ENCODE data around the gene TMEM134.
"Not testable (repeated sequence)": the region's sequence is repeated elsewhere in the genome, so short reads cannot be mapped to it uniquely, and the experiment has no call there.

The TMEM134 gene

GRCh38 chr11:67486481-67487195, 17.6 kb upstream of the TMEM134 start:
- no peak overlapping the region for H3K4me3 ChIP-seq (ENCODE audit: low read depth, low read length)

GRCh38 chr11:67485873-67486361, 16.9 kb upstream of the TMEM134 start:
- H3K4me3 ChIP-seq (ENCODE audit: low read depth, low read length): not testable (repeated sequence)

DNA sequence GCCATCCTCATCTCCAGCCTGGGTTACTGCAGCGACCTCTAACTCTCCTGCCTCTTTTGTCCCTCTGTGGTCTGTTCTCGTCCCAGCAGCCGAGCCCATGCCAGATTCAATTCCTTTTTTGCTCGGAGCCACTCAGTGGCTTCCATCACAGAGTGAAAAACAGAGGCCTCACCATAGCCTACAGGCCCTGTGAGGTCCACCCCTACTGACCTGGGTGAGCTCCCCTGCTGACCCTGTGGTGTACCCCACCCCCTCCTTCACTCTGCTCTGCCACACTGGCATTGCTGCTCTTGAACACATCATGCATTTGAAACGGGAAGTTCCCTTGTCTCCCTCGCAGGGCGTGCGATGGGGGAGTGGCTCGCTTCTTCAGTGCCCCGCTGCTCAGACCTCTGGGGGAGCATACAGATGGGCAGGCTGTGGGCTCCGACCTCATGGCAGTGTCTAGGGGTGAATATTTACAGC, 15.8 kb upstream of the TMEM134 start:
- H3K4me3 ChIP-seq (ENCODE audit: low read depth, low read length): no peak overlapping the region

DNA sequence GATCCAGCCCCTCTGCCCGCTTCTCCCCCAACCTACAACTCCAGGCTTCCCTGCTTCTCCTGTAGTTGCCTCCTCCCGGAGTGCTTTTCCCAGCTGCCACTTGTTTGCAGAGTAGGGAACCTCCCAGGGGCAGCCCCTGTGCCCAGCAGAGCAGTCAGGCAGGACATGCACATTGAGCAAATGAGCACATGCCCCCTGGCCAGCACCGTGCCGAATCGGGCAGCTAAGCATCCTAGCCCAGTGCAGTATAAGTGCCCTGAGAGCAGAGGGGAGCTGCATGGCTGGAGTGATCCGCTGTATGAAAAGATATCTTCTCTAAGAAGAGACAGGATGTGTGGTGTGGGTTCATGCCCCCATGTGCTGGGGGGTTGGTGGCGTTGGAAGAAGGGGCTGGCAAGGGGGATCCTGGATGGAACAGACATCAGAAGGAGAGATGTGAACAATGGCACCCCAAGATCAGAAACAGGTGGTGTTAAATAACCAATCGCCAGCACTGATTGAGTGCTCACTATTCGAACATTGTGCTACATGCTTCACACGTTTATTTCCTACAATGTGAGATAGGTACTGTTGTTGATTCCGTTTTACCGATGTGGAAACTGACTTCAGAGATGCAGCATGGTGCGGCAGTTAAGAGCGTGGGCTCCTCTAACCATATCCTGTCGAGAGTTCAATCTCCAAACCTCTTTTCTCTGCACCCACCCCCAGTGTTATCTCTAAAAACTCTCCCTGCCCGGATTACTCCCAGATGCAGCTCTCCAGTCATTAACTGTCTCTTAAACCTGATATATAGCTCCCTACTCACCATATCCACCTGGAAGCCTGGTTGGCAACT, 15.0 kb upstream of the TMEM134 start:
- no peak overlapping the region for H3K4me3 ChIP-seq (ENCODE audit: low read depth, low read length)

GRCh38 chr11:67482827-67483798, 14.1 kb upstream of the TMEM134 start, which contains the start of gene AIP:
TSS of gene AIP (plus strand) at chr11:67483026. CDS start at chr11:67483159, 133 bp downstream.
- peak within 1 kb of the TSS; percentile 63 for H3K4me3 ChIP-seq (ENCODE audit: low read depth, low read length)

GRCh38 chr11:67482275-67482826, 13.3 kb upstream of the TMEM134 start:
- H3K4me3 ChIP-seq (ENCODE audit: low read depth, low read length): no peak overlapping the region

GRCh38 chr11:67477344-67478050, 8.4 kb upstream of the TMEM134 start:
- not testable (repeated sequence) for H3K4me3 ChIP-seq (ENCODE audit: low read depth, low read length)

GRCh38 chr11:67476692-67477091, 7.6 kb upstream of the TMEM134 start:
- not testable (repeated sequence) for H3K4me3 ChIP-seq (ENCODE audit: low read depth, low read length)

- no peak overlapping the region for H3K4me3 ChIP-seq (ENCODE audit: low read depth, low read length)
These were observed 3.8 kb upstream of the TMEM134 start for GRCh38 chr11:67472882-67473281.

GRCh38 chr11:67470337-67471002, 1.4 kb upstream of the TMEM134 start:
- no peak overlapping the region for H3K4me3 ChIP-seq (ENCODE audit: low read depth, low read length)

- H3K4me3 ChIP-seq (ENCODE audit: low read depth, low read length): peak overlapping the region; percentile 31
These were observed 409 bp upstream of the TMEM134 start for GRCh38 chr11:67469508-67469811.

- H3K4me3 ChIP-seq (ENCODE audit: low read depth, low read length): peak overlapping the region; percentile 73
These were observed 644 bp downstream of the TMEM134 start for GRCh38 chr11:67468456-67468758.

GRCh38 chr11:67468056-67468455, 995 bp downstream of the TMEM134 start:
- H3K4me3 ChIP-seq (ENCODE audit: low read depth, low read length): peak overlapping the region; percentile 73

- H3K4me3 ChIP-seq (ENCODE audit: low read depth, low read length): no peak overlapping the region
These were observed 1.9 kb downstream of the TMEM134 start for GRCh38 chr11:67466962-67467771.

DNA sequence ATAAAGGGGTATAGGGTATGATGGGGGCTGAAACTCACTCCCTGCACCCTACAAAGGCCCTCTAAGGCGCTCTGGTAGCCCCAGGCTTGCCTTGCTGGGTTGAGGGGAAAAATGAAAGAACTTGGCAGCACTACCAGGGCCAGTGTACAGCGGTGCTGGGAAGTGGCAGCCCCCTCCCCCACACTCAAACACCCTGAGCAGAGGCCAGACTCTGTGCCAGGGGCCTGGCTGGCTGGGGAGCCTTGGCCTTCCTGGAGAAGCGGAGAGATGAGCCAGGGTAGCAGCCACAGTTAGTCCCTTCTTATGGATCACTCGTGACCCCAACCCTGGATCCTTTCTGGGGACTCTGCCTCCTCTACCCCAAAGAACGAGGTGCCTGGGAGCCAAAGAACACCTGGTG, 2.7 kb downstream of the TMEM134 start:
- no peak overlapping the region for H3K4me3 ChIP-seq (ENCODE audit: low read depth, low read length)

GRCh38 chr11:67465530-67465929, 3.5 kb downstream of the TMEM134 start:
- H3K4me3 ChIP-seq (ENCODE audit: low read depth, low read length): peak overlapping the region; percentile 77

DNA sequence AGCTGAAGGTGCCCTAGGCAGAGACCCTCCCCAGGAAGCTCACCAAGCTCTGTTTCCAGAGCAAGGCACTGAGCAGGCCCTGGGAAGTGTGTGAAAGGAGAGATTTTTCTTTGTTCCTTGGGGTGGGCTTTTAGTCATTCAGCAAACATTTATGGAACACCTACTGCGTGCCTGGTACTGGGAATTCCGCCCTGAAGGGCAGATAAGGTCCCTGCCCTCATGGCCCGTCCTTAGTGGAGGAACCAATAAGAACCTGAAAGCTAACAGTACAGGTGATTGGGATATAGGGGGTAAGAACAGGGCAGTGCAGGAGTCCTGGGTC, 3.9 kb downstream of the TMEM134 start:
- peak overlapping the region; percentile 77 for H3K4me3 ChIP-seq (ENCODE audit: low read depth, low read length)

DNA sequence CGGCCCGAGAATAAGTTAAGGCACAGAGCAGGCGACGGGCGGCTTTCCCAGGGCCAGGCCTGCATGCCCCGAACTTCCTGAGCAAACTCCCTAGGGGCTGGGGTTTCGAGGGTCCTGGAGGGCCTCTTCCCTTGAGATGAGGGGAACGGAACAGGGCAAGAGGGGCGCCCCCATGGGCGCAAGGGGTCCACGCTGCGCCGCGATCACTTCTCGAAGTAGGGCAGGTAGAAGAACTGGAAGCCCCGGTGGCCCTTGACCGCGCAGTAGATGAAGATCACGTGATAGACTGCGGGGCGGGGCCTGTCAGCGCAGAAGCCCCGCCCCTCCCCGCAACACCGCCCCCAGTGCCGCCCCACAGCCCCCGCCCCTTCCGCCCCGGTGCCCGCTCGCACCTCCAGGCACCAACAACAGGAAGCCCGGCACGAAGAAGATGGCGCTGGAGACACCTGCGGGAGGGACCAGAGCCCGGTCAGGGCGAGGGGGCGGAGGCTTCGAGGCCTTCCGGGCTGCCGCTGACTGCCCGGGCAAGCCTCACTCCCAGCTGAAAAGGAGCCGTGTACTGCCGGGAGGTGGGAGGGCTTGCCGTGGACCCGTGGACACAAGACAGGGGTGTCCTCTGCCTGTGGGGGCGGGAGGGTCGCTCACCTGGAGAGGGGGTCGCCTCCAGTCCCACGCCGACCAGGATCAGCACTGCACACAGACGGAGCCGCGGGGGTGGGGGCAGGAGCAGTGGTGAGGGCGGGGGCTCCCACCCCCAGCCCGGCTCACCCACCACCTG, 4.5 kb downstream of the TMEM134 start:
- peak overlapping the region; percentile 77 for H3K4me3 ChIP-seq (ENCODE audit: low read depth, low read length)
